Osteocyte (in vitro differentiated cells): Measurements from ENCODE around the gene NPAS2. TPM values are rescaled to one million over a fixed set of nuclear protein-coding genes. Genes with fewer than 3 reads are reported as not detected.

Experiments
- DNase-seq: peaks from one replicate; pipeline ENCODE4 v3.0.0; 2021; ENCODE audit warnings: mixed read lengths; ENCODE audit not compliant: unreplicated experiment; ENCODE audit errors: extremely low spot score
- H3K27ac Mint-ChIP-seq: one replicate; pipeline ENCODE4 v1.8.0; 2021; ENCODE audit warnings: mild to moderate bottlenecking, mixed read lengths; ENCODE audit not compliant: unreplicated experiment
- H3K27me3 Mint-ChIP-seq: one replicate; pipeline ENCODE4 v1.8.0; 2021; ENCODE audit warnings: mixed read lengths; ENCODE audit not compliant: unreplicated experiment
- H3K36me3 Mint-ChIP-seq: one replicate; pipeline ENCODE4 v1.8.0; 2021; ENCODE audit warnings: mixed read lengths; ENCODE audit not compliant: unreplicated experiment
- H3K4me1 Mint-ChIP-seq: one replicate; pipeline ENCODE4 v1.8.0; 2021; ENCODE audit warnings: mixed read lengths; ENCODE audit not compliant: unreplicated experiment
- H3K4me3 Mint-ChIP-seq: one replicate; pipeline ENCODE4 v1.8.0; 2021; ENCODE audit warnings: mild to moderate bottlenecking, moderate library complexity, mixed read lengths; ENCODE audit not compliant: unreplicated experiment
- H3K9me3 Mint-ChIP-seq: one replicate; pipeline ENCODE4 v1.8.0; 2021; ENCODE audit warnings: mixed read lengths; ENCODE audit not compliant: unreplicated experiment
- CTCF ChIP-seq: fragments of 200-600 bp; sonication (generic); IDR thresholded peaks from 2 replicates; pipeline ENCODE4 v1.5.0; 2021; ENCODE audit warnings: antibody characterized with exemption, mild to moderate bottlenecking, moderate library complexity
- total RNA-seq: library from RNA; stranded (reverse); gene quantifications from 2 replicates; pipeline ENCODE4 v1.2.1, GENCODE V29; 2021

The NPAS2 gene
- total RNA-seq, 1 donor from 2014 or later, result 16.6 TPM

GRCh38 chr2:100910111-100910510 is 90.2 kb downstream of the NPAS2 start:
- Mint-ChIP-seq H3K27ac (no peak overlapping the region), H3K27me3 (peaks cover 8% of the 10 kb centered on the region), H3K4me1 (peaks cover 10% of the 10 kb centered on the region), H3K4me3 (no peak overlapping the region), H3K36me3 (peaks cover 27% of the 10 kb centered on the region), H3K9me3 (no peaks in the 10 kb centered on the region)
- no peak for DNase-seq
- TF ChIP-seq CTCF, result no peak

- Mint-ChIP-seq H3K4me3 (no peak overlapping the region), H3K4me1 (peaks cover 2% of the 10 kb centered on the region), H3K27ac (no peak overlapping the region)
Observed at GRCh38 chr2:100919316-100919715, 99.4 kb downstream of the NPAS2 start.

GRCh38 chr2:100921685-100922161 is 101.8 kb downstream of the NPAS2 start:
- no peak for DNase-seq
- Mint-ChIP-seq H3K36me3 (peaks cover 20% of the 10 kb centered on the region), H3K9me3 (no peaks in the 10 kb centered on the region), H3K4me3 (no peak overlapping the region), H3K27me3 (peaks cover 2% of the 10 kb centered on the region), H3K27ac (no peak overlapping the region), H3K4me1 (peaks cover 7% of the 10 kb centered on the region)
- no peak for TF ChIP-seq CTCF

More at GRCh38 chr2:100919316-100919715, 99.4 kb downstream of the NPAS2 start:
- Mint-ChIP-seq H3K27me3 (peaks cover 2% of the 10 kb centered on the region), H3K9me3 (peaks cover 6% of the 10 kb centered on the region), H3K36me3 (peaks cover 7% of the 10 kb centered on the region)
- DNase-seq, result no peak
- TF ChIP-seq CTCF, result peak; percentile 45

GRCh38 chr2:100923461-100924060 is 103.6 kb downstream of the NPAS2 start:
- Mint-ChIP-seq H3K4me1 (peaks cover 7% of the 10 kb centered on the region), H3K27me3 (no peaks in the 10 kb centered on the region), H3K27ac (no peak overlapping the region), H3K9me3 (no peaks in the 10 kb centered on the region), H3K4me3 (no peak overlapping the region), H3K36me3 (peaks cover 28% of the 10 kb centered on the region)
- no peak for TF ChIP-seq CTCF
- no peak for DNase-seq

- H3K27me3 Mint-ChIP-seq, result no peaks in the 10 kb centered on the region
- H3K4me1 Mint-ChIP-seq, result peaks cover 7% of the 10 kb centered on the region
- TF ChIP-seq CTCF, result no peak
- H3K9me3 Mint-ChIP-seq, result no peaks in the 10 kb centered on the region
- no peak for DNase-seq
- H3K36me3 Mint-ChIP-seq, result peaks cover 29% of the 10 kb centered on the region
- H3K4me3 Mint-ChIP-seq, result no peak overlapping the region
- H3K27ac Mint-ChIP-seq, result peak overlapping the region; percentile 16
Observed at GRCh38 chr2:100924122-100924519, 104.2 kb downstream of the NPAS2 start.
